Fibroblast of villous mesenchyme (primary cell): ENCODE results near the gene NDUFB4. TPM values are rescaled to one million over a fixed set of nuclear protein-coding genes. Genes with fewer than 3 reads are reported as not detected.

ENCODE experiments used
- DNase-seq: peaks from one replicate; pipeline ENCODE4 v3.0.0-alpha.2; 2010; ENCODE audit warnings: low read depth
- H3K4me3 ChIP-seq: 2 replicates; pipeline ENCODE4 v1.5.1; 2011; ENCODE audit warnings: low read depth, mild to moderate bottlenecking, low read length
- CTCF ChIP-seq: IDR thresholded peaks from 2 replicates; pipeline ENCODE4 v1.5.1; 2012; ENCODE audit warnings: low read depth, mild to moderate bottlenecking, low read length; ENCODE audit not compliant: insufficient read depth
- total RNA-seq: library from RNA; depleted of rRNA; stranded (reverse); fragments of >200 nt; gene quantifications from 2 replicates; pipeline ENCODE4 v1.2.3, GENCODE V29; 2012

Gene NDUFB4
- total RNA-seq, 1 donor: 41.0 TPM

GRCh38 chr3:120587332-120587975 lies 8.7 kb upstream of the NDUFB4 start:
- no peak for TF ChIP-seq CTCF
- no peak overlapping the region for H3K4me3 ChIP-seq
- DNase-seq: no peak

- no peak for TF ChIP-seq CTCF
- DNase-seq: no peak
- H3K4me3 ChIP-seq: peak overlapping the region; percentile 92
These were observed 384 bp upstream of the NDUFB4 start for GRCh38 chr3:120595788-120596115.

- no peak for DNase-seq
- H3K4me3 ChIP-seq: peak overlapping the region; percentile 92
- no peak for TF ChIP-seq CTCF
These were observed 702 bp downstream of the NDUFB4 start for GRCh38 chr3:120596853-120597223.

GRCh38 chr3:120597445-120598049 lies 1.4 kb downstream of the NDUFB4 start:
- no peak for TF ChIP-seq CTCF
- H3K4me3 ChIP-seq: peak overlapping the region; percentile 92
- no peak for DNase-seq

GRCh38 chr3:120599211-120599610 lies 3.1 kb downstream of the NDUFB4 start:
- no peak overlapping the region for H3K4me3 ChIP-seq
- no peak for TF ChIP-seq CTCF
- no peak for DNase-seq

- no peak for TF ChIP-seq CTCF
- peak; percentile 13 for DNase-seq
- H3K4me3 ChIP-seq: no peak overlapping the region
These were observed 5.4 kb downstream of the NDUFB4 start for GRCh38 chr3:120601554-120601953.

- DNase-seq: no peak
- H3K4me3 ChIP-seq: no peak overlapping the region
- no peak for TF ChIP-seq CTCF
These were observed 6.5 kb downstream of the NDUFB4 start for GRCh38 chr3:120602682-120603081.
